ENCODE results near the gene CFAP68.
"Not testable (repeated sequence)": the region's sequence is repeated elsewhere in the genome, so short reads cannot be mapped to it uniquely, and the experiment has no call there.

CFAP68 gene

DNA sequence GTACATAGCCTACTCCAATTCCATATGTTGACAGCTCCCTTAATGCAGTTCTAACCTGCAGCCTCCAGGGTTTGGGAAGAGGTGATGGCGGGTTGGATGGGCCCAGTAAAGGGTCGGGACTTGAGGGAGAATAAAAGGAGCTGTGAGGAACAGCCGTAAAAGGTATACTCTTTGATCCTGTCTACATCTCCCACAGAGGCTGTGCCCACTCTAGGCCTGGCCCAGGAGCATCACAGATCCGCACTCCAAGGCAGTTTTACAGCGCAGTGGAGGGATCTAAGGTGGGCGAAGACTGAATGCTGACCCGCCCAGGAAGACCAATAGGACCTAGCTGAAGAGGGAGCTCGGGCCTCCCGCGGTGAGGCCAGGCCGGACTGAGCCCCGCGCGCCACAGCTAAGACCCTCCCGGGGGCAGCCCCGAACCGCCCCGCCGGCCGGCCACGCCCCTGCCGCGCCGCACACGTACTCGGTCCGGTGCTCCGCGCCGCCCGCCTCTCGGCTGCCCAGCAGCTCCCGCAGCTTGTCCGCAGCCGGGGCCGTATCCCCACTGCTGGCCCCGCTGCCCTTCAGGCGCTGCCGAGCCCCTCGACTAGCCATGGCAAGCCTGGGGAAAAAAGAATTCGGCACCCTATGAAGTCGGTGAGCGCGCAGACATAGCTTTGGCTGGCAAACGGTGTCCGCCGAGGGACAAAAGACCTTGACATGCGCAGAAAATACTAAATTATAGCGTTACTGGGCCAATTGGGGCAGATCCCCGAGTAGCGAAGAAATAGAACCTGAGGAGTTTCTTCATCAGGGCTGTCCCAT, 8.3 kb upstream of the CFAP68 start, which contains the start of gene ALG9:
Gene ALG9, minus strand, starts transcription at position 696 of the 807 bp plus-strand sequence. Its CDS starts 99 bp downstream, at position 597.
- peak; percentile 70 for DNase-seq

DNA sequence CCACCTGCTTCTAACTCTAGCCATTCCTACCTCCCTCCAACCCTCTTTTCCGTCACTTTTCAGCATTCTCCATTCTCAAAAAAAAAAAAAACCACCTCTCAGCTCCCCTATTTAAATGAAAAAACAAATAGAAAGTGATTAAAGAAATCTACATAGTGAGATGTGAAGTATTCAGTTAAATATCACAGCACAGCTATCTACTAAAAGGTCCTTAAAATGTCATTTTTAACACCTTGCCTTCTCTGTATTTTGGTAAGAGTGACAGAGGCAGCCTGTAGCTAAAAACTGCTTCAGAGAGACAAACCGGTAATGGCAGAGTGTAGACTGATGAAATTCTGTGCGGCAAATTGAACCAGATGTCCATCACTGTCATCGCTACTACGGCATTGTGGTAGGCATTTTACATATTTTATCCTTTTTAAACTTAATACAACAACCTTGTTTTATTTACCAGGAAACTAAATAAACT, 7.6 kb upstream of the CFAP68 start:
- DNase-seq = peak; percentile 35

DNA sequence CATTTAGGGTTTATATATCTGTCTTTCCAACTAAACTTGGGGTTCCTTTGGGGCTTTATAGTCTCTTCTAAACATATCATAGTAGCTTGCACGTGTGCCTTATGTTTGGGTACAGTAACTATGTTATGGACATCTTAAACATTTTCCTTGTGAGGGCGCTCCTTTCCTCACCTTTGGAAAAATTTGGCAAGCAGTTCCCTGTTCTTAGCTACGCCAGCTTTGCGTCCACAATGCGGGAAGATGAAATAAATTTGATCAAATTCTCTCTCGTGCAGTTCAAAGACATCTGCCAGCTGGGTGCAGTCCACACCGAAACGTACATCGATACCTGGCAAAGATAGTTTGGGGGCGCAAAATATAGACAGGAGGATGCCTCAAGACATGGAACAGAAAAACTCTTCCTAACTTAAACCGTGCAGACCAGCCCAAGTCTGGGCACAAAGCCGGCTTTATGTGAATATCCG, 924 bp upstream of the CFAP68 start:
- peak; percentile 76 for DNase-seq

DNA sequence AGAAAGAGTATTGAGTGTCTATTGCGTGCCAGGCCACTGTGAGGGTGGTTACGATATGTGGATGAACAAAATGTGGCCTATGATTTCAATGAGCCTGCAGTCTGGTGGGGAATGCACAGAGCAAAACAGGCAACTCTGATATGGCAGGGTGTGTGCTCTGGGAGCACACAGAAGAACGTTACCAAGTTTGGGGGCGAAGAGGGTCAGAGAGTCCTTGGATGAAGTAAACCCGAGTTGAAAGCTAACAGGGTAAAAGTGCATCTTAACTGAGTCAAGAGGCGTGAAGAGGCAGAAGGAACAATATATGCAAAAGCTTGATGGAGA, 258 bp downstream of the CFAP68 start:
- no peak for DNase-seq

DNA sequence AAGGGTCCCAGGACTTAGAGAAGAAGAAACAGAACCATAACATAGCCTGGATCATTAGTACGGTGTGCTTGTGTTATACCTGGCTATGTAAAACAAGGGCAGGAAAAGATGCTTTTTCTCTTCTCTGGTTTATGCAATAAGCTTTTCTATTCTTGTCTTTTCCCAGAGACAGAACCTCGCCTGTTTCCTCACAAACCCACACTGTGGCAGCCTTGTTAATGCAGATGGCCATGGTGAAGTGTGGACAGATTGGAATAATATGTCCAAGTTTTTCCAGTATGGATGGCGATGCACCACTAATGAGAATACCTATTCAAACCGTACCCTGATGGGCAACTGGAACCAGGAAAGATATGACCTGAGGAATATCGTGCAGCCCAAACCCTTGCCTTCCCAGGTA, 2.9 kb downstream of the CFAP68 start:
- DNase-seq = no peak

DNA sequence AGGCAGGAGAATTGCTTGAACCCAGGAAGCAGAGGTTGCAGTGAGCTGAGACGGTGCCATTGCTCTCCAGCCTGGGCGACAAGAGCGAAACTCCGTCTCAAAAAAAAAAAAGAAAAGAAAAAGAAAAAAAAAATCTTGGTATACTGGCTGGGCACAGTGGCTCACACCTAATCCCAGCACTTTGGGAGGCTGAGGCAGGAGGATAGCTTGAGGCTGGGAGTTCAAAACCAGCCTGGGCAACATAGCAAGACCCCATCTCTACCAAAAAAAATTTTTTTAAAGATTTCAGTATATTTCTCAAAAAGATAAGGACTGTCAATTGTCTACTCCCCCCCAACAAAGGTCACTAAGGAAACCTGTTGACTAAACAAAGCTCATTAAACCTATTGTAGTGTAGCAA, 5.7 kb downstream of the CFAP68 start:
- DNase-seq = not testable (repeated sequence)

DNA sequence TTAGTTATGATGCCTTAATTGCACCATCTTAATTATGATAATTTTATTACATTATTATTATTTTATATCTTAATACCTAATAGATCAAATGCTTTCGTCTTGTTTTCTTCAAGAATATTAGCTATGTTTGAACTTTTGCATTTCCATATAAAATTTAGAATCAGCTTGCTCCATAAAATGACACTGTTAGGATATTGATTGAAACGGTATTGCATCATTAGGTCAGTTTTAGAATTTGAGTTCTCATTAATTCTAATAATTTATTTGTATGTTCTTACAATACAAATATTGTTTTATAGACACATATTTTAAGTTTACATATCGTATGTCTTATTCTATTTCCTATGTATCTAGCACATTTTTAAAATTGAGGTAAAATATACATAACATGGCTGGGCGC, 6.7 kb downstream of the CFAP68 start:
- DNase-seq = no peak

DNA sequence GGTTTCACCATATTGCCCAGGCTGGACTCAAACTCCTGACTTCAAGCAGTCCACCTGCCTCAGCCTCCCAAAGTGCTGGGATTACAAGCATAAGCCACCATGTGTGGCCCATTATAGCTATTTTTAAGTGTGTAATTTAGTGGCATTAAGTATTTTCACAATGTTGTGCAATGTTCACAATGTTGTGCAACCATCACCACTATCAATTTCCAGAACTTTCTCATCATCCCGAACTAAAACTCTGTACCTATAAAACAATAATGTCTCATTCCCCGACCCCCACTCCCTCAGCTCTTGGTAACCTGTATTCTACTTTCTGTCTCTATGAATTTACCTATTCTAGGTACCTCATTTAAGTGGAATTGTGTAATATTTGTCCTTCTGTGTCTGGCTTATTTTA, 7.5 kb downstream of the CFAP68 start:
- no peak for DNase-seq

DNA sequence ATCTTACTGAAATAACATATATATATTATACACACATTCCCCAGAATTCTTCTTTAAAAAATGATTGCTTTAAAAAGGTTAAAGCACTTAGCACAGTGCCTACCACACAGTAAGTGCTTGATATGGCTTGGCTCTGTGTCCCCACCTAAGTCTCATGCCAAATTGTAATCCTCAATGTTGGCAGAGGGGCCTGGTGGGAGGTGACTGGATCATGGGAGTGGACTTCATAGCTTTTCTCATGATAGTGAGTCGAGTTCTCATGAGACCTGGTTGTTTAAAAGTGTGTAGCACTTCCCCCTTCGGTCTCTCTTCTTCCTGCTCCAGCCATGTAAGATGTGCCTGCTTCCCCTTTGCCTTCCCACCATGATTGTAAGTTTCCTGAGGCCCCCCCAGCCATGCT, 26.1 kb downstream of the CFAP68 start:
- no peak for DNase-seq

DNA sequence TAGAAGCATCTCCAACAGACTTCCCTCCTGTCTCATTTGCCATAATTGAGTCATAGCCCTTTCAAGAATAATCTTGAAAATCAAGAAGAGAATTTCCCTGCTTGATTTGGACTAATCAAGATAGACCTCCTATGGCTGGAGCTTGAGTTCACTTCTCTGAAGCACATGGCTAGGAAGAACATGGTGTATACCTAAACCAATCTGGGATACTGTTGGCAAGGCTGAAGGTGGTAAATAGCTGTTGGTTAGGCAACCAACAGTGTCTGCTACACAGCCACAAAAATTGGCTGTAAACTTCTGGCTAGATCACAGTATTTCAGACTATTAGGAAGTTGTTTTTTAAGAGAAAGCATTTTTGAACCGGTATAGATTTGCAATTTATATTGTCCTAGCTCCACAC, 27.3 kb downstream of the CFAP68 start:
- no peak for DNase-seq

DNA sequence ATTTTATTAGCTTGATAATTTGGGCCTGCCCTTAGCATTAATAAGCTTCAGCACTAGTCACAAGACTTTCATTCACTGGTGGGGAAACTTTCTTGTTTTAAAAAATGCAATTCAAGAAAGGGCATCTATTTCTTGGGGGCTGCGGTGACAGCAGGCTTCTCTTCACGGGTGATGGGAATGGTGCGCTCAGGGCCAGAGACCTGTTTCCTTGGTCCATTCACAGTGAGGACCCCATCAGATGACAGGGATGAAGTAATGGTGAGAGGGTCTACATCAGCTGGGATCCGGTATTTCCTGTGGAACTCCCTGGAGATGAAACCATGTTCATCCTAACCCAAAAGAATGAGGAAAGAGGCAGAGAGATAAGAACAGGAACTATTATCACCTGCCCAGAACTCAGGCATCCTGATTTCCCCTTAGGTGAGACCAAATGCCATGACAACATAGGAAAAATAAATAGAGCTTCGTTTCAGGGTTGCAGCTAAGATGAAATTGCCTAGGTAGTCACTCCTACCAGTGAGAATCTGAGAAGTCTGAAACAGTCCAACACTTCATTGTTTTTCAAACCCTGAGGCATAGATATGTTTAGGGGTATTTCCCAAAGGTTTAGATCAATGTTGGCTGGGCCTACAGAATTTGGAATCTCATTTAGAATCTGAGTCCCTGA, 29.4 kb downstream of the CFAP68 start:
- DNase-seq = no peak

DNA sequence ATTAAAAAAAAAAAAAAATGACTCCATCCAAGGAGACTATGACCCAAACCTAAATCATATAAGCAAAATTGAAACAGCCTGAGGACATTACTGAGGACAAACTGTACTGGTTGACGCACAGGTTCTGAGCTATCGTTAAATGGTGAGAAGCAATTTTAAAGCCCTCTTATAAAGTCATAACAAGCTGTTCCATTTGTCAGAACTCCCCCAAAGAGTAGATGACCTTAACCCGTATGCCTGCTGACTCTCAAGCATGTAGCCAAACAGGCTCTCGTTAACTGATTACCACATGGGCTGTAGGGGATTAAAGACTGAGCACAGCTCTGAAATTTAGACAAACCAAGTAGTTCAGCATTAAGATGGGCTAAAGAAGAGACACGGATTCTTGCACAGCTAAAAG, 30.0 kb downstream of the CFAP68 start:
- DNase-seq = no peak

DNA sequence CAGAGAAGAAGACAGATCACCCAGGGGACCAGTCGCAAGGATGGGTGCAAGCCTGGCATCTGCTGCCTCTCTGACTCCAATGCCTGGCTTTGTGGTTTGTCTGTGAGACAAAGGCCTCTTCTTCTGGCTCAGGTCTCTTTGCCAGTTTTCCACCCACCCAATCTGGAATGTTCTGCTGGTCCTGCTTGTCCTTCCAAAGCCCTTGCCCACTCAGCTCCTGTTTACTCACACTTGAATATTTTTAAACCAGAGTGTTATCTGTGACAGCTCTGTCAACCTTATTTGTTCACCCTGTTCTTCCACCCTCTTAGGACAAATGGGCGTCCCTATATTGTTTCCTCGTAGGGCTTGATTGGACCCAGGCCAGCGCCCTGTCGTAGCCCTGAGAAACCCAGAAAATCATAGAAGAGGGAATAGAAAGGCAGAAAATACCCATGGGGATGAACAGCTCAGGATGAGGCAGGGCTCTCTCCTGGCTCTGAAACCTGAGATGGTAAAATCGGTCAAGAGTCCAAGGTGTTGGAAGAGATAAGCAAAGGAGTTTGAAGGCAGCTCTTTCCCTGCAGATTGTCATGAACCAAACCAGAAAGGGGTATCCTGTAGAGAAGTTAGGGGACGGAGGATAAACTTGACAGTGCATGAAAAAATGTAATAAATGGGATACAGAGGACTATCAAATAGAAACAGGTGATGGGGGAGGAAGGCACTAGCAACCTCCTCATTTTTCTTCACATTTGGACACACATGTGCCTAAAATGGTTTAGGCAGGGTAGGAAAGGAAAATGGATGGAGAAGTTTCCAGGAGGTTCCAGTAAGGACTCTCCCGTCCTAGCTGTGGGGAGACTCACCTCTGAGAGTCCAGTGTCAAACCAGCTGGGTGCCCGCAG, 31.6 kb downstream of the CFAP68 start:
- peak; percentile 14 for DNase-seq

DNA sequence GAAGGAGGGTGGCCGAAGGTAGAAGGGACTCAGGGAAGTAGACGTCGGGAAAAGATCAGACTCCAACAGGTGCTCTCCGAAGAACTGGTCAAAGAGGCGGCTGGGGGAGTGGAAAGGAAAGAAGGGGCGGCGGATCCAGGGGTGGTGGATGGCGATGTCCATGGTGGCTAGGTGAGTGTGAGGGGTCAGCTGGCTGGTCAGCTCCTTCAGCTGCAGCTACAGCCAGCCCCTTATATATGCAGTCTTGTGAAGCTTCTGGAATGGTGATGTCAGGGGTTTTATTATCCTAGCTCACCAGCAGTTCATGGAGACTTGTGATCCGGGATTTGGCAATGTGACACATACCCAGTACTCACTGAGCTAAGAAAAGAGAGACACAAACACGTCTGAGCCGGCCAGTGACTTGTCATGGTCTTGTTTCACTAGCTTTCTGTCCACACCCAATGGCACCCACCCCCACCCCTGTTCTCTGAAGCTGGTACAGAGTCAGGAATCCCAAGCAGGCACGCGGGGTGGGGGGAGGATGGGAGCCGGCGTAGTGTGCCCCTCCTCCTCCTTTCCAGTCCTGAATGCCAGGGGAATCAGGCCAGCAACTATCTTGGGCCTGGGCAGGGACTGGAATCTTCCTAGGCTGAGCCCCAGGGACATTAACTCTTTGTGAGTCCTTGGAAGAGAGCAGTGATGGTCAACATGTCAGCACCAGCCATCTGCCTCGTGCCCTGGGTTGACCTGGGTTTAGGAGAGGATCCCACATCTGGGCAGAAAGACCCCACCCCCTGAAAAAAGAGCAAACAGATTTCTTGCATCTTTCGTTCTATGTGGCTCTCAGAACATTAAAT, 32.4 kb downstream of the CFAP68 start, which contains the start of gene CRYAB:
Gene CRYAB, minus strand, starts transcription at position 208 of the 839 bp plus-strand sequence. Its CDS starts 46 bp downstream, at position 162.
- DNase-seq = no peak

DNA sequence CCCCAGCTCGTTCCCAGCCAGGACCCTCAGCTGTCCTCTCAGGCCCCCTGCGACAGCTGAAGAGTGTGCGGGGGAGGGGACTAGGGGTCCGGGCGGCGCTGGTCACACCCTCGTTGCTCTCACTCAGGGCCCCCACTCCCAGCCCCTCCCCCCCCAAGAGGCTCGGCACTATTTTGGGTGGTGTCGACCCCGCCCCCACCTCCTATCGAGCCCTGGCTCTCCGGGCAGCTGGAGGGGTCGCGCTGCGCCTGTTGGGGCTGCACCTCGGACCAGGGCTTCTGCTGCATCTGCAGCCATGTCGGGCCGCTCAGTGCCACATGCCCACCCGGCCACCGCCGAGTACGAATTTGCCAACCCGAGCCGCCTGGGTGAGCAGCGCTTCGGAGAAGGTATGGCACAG, 33.2 kb downstream of the CFAP68 start, which contains the start of gene HSPB2:
Gene HSPB2, plus strand, starts transcription at position 200 of the 400 bp plus-strand sequence. Its CDS starts 96 bp downstream, at position 296.
- no peak for DNase-seq

DNA sequence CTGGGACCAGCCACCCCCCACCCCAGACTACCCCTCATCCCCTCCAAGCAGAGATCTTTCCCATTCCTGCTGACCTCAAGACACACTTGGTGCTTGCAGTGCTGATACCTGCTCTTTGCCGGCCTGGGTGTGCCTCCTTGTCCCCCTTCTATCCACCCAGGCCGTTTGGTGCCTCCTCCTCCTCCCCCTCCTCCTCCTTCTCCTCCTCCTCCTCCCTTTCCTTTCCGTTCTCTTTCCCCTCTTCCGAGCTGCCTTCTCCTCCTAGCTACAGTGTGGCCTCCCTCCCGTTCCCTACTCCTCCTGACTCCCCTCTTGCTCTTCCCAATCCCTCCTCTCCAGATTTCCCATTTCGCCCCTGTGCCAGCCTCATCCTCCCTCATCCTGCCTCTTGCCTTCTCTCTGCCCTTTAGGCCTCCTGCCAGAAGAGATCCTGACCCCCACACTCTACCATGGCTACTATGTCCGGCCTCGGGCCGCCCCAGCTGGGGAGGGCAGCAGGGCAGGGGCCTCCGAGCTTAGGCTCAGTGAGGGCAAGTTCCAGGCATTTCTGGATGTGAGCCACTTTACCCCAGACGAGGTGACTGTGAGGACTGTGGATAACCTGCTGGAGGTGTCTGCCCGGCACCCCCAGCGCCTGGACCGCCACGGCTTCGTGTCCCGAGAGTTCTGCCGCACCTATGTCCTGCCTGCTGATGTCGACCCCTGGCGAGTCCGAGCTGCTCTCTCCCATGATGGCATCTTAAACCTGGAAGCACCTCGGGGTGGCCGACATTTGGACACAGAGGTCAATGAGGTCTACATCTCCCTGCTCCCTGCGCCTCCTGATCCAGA, 33.9 kb downstream of the CFAP68 start:
- DNase-seq = no peak

DNA sequence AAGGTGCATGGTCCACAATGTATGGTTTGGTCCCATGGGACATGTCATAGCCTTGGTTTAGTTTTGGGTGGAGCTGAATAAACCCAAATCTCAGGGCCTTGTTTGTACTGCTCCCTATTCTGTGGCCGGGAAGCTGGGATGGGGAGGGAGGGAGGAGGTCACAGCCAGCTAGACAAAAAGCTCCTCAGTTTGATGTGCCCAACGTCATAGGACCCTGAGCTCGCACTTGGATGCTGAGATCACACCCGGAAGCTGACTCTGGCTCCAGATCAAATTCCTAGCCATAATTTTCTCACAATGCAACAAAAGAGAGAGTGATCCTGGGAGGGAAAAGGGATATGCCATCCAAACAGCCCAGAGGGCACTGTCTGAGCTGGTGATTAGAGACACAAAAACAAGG, 34.7 kb downstream of the CFAP68 start:
- DNase-seq = no peak

DNA sequence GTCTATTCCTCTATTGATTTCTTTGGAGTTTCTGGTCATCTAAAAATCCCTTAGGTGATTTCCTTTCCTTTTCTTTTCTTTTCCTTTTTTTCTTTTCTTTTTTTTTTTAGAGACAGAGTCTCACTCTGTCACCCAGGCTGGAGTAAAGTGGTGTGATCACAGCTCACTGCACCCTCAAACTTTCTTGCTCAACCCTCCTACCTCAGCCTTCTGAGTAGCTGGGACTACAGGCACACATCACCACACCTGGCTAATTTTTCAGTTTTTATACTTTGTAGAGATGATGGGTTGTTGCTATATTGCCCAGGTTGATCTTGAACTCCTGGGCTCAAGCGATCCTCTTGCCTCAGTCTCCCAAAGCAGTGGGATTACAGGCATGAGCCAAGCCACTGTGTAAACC, 37.4 kb downstream of the CFAP68 start:
- DNase-seq = no peak

DNA sequence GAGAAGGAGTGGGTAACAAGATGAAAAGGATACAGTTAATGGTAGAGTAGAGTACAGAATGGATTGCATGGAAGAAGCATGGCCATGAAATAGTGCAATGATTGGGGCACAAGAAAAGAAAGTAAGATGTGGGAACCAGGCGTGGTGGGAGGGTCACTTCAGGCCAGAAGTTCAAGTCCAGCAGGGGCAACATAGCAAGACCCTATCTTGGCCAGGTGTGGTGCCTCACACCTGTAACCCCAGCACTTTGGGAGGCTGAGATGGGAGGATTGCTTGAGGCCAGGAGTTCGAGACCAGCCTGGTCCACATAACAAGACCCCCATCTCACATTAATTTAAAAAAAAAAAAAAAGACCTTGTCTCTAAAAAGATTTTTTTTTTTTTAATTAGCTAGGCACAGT, 38.0 kb downstream of the CFAP68 start:
- DNase-seq = no peak

DNA sequence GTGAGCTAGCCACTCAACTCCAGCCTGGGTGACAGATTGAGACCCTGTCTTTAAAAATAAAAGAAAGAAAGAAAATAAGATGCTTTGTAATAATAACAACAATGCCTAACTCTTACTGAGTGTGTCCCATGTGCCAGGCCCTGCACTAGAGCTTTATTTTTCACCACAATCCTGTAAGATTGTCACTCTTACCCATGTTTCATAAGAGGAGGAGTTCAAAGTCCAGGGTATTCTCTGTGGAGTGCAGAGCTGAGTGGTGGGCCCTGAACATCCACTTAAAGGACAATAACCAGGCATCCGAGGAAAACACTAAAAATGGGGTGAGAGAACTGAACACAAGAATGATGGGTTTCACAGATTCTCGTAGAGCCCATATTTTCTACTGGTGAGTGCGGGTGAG, 38.4 kb downstream of the CFAP68 start:
- no peak for DNase-seq
